ENCODE measurements around the gene TMEM266.

TMEM266 gene

GRCh38 chr15:76118767-76119166 is 59.0 kb downstream of the TMEM266 start:
- Mint-ChIP-seq H3K27ac (no peak overlapping the region), H3K27me3 (ENCODE audit: low read depth) (no peaks in the 10 kb centered on the region), H3K36me3 (ENCODE audit: low read depth) (no peaks in the 10 kb centered on the region), H3K4me1 (no peaks in the 10 kb centered on the region), H3K4me3 (no peak overlapping the region), H3K9me3 (no peaks in the 10 kb centered on the region)
- no peak for TF ChIP-seq CTCF (IDR thresholded peaks at IDR 0.05; ENCODE audit: unreplicated experiment in 3 of 3)

- Mint-ChIP-seq H3K27me3 (ENCODE audit: low read depth) (no peaks in the 10 kb centered on the region), H3K9me3 (peaks cover 9% of the 10 kb centered on the region), H3K27ac (no peak overlapping the region)
These were observed 63.2 kb downstream of the TMEM266 start for GRCh38 chr15:76123031-76123430.

GRCh38 chr15:76127169-76127568 is 67.4 kb downstream of the TMEM266 start:
- Mint-ChIP-seq H3K27ac (no peak overlapping the region), H3K9me3 (peaks cover 9% of the 10 kb centered on the region)

More at GRCh38 chr15:76123031-76123430, 63.2 kb downstream of the TMEM266 start:
- Mint-ChIP-seq H3K4me1 (no peaks in the 10 kb centered on the region), H3K36me3 (ENCODE audit: low read depth) (peaks cover 3% of the 10 kb centered on the region), H3K4me3 (no peak overlapping the region)
- no peak for TF ChIP-seq CTCF (IDR thresholded peaks at IDR 0.05; ENCODE audit: unreplicated experiment in 3 of 3)

GRCh38 chr15:76127880-76128279 is 68.1 kb downstream of the TMEM266 start:
- no peaks in the 10 kb centered on the region for H3K4me1 Mint-ChIP-seq
- H3K9me3 Mint-ChIP-seq, result peaks cover 9% of the 10 kb centered on the region
- peaks cover 12% of the 10 kb centered on the region for H3K27me3 Mint-ChIP-seq (ENCODE audit: low read depth)
- no peak overlapping the region for H3K27ac Mint-ChIP-seq
- H3K36me3 Mint-ChIP-seq (ENCODE audit: low read depth), result peaks cover 3% of the 10 kb centered on the region
- H3K4me3 Mint-ChIP-seq, result no peak overlapping the region
- TF ChIP-seq CTCF (IDR thresholded peaks at IDR 0.05; ENCODE audit: unreplicated experiment in 3 of 3), result no peak

More at GRCh38 chr15:76127169-76127568, 67.4 kb downstream of the TMEM266 start:
- TF ChIP-seq CTCF (IDR thresholded peaks at IDR 0.05; ENCODE audit: unreplicated experiment in 3 of 3), result no peak
- Mint-ChIP-seq H3K4me3 (no peak overlapping the region), H3K36me3 (ENCODE audit: low read depth) (peaks cover 3% of the 10 kb centered on the region), H3K27me3 (ENCODE audit: low read depth) (peaks cover 12% of the 10 kb centered on the region), H3K4me1 (no peaks in the 10 kb centered on the region)

- no peak overlapping the region for H3K4me3 Mint-ChIP-seq
- no peaks in the 10 kb centered on the region for H3K9me3 Mint-ChIP-seq
- H3K36me3 Mint-ChIP-seq (ENCODE audit: low read depth), result peaks cover 4% of the 10 kb centered on the region
- no peak overlapping the region for H3K27ac Mint-ChIP-seq
- peaks cover 26% of the 10 kb centered on the region for H3K27me3 Mint-ChIP-seq (ENCODE audit: low read depth)
- no peak for TF ChIP-seq CTCF (IDR thresholded peaks at IDR 0.05; ENCODE audit: unreplicated experiment in 3 of 3)
- H3K4me1 Mint-ChIP-seq, result no peaks in the 10 kb centered on the region
These were observed 74.8 kb downstream of the TMEM266 start for GRCh38 chr15:76134537-76134936.

GRCh38 chr15:76135516-76135915 is 75.7 kb downstream of the TMEM266 start:
- Mint-ChIP-seq H3K4me3 (no peak overlapping the region), H3K36me3 (ENCODE audit: low read depth) (peaks cover 4% of the 10 kb centered on the region), H3K9me3 (no peaks in the 10 kb centered on the region), H3K27me3 (ENCODE audit: low read depth) (peaks cover 34% of the 10 kb centered on the region), H3K27ac (no peak overlapping the region), H3K4me1 (no peaks in the 10 kb centered on the region)
- no peak for TF ChIP-seq CTCF (IDR thresholded peaks at IDR 0.05; ENCODE audit: unreplicated experiment in 3 of 3)

Data from nephron (organoid).